ENCODE measurements around the gene NOP58. TPM values are rescaled to one million over a fixed set of nuclear protein-coding genes. Genes with fewer than 3 reads are reported as not detected.
A peak's percentile ranks its signal among the peaks of the same experiment; 100 is the strongest.
"Not testable (repeated sequence)": the region's sequence is repeated elsewhere in the genome, so short reads cannot be mapped to it uniquely, and the experiment has no call there.

NOP58 gene
- total RNA-seq, 6 donors from 2014 or later, result 31.2 to 73.3 (median 46.5) TPM

DNA sequence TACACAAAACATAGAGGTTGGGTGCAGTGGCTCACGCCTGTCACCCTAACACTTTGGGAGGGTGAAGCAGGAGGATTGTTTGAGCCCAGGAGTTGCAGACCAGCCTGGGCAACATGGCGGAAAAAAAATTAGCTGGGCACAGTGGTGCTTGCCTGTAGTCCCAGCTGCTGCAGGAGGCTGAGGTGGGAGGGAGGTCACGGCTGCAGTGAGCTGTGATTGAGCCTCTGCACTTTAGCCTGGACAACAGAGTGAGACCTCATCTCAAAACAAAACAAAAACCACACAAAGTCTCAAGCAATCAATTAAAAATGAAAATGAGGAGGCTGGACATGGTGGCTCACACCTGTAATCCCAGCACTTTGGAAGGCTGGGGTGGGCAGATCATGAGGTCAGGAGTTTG lies 4.9 kb downstream of the NOP58 start:
- TF ChIP-seq EP300 (IDR thresholded peaks at IDR 0.05) (no peak), POLR2A (IDR thresholded peaks at IDR 0.05) (no peak), POLR2AphosphoS5 (IDR thresholded peaks at IDR 0.05) (no peak)
- TF ChIP-seq, protein P1, sequence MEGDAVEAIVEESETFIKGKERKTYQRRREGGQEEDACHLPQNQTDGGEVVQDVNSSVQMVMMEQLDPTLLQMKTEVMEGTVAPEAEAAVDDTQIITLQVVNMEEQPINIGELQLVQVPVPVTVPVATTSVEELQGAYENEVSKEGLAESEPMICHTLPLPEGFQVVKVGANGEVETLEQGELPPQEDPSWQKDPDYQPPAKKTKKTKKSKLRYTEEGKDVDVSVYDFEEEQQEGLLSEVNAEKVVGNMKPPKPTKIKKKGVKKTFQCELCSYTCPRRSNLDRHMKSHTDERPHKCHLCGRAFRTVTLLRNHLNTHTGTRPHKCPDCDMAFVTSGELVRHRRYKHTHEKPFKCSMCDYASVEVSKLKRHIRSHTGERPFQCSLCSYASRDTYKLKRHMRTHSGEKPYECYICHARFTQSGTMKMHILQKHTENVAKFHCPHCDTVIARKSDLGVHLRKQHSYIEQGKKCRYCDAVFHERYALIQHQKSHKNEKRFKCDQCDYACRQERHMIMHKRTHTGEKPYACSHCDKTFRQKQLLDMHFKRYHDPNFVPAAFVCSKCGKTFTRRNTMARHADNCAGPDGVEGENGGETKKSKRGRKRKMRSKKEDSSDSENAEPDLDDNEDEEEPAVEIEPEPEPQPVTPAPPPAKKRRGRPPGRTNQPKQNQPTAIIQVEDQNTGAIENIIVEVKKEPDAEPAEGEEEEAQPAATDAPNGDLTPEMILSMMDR (IDR thresholded peaks at IDR 0.05), result no peak
- WGBS, 2 donors, result 74 to 83% methylated on average over 3 of the region's 3 CpGs

DNA sequence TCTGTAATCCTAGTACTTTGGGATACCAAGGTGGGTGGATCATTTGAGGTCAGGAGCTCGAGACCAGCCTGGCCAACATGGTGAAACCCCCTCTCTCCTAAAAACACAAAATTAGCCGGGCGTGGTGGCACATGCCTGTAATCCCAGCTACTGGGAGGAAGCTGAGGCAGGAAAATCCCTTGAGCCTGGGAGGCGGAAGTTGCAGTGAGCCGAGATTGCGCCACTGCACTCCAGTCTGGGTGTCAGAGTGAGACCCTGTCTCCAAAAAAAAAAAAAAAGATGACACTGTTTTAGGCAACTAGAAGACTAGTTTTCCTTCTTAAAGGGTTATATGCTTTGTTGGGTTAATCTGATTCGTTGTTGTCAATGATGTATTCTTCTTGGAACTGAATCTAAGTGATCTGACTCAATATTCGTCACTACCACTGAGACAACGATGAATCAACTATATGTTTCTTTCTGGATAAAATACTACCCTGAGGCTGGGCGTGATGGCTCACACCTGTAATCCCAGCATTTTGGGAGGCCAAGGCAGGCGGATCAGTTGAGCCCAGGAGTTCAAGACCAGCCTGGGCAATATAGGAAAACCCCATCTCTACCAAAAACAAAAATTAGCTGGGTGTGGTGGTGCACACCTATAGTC lies 10.6 kb downstream of the NOP58 start:
- H3K27ac ChIP-seq, result peak overlapping the region in 2 of 4 donors; percentile 19 to 37
- peaks cover 16 to 27% (median 24%) of the 10 kb centered on the region in 4 donors for H3K4me1 ChIP-seq
- not testable (repeated sequence) for H3K4me3 ChIP-seq; H3K9me3 ChIP-seq; DNase-seq; H3K27me3 ChIP-seq; ATAC-seq (ENCODE audit: low FRiP score in 2 of 2)
- 78 to 93% methylated on average over 11 of the region's 11 CpGs for WGBS, 2 donors
- H3K36me3 ChIP-seq, result peaks cover 0 to 36% (median 17%) of the 10 kb centered on the region in 4 donors

More for the DNA sequence above, 4.9 kb downstream of the NOP58 start:
- H3K27me3 ChIP-seq, result no peaks in the 10 kb centered on the region
- H3K9me3 ChIP-seq, result no peaks in the 10 kb centered on the region
- peaks cover 20 to 39% (median 29%) of the 10 kb centered on the region in 4 donors for H3K4me1 ChIP-seq
- DNase-seq (no peak), ATAC-seq (ENCODE audit: low FRiP score in 2 of 2) (no peak)
- H3K4me3 ChIP-seq, result no peak overlapping the region
- H3K36me3 ChIP-seq, result peaks cover 0 to 2% (median 0%) of the 10 kb centered on the region in 4 donors
- no peak overlapping the region for H3K27ac ChIP-seq

DNA sequence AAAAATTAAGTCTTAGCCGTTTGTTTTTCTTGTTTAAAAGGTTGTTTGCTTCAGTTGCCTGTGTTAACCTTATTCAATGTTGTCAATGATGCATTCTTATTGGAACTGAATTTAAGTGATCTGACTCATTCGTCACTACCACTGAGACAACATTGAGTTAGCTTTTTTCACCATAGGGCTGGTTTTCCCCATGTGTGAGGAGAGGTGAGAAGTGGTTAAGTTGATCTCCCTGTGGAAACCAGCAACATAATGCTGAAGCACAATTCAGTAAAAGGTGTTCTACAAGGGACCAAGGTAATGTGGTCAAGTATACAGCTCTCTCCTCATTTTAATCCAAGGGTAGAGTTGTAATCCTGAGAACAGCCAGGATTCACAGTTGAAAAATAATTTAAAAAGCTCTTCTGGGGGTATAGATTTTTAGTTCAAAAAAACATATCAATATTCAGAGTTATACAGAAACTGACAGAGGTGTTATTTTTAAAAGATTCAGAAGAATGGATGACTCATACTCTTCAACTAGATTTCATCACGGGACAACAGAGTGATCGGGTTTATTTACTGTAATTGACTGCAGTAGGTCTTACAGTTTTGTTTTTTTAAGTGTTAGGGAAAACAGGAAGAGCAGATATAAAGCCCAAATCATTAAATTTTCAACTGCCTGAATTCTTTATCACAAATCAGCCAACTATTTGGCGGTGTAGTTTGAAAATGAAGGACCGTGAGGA lies 12.6 kb downstream of the NOP58 start:
- no peak overlapping the region for H3K4me3 ChIP-seq
- H3K27me3 ChIP-seq, result no peaks in the 10 kb centered on the region
- H3K27ac ChIP-seq, result peak overlapping the region in 2 of 4 donors; percentile 22 to 68
- DNase-seq (no peak), ATAC-seq (ENCODE audit: low FRiP score in 2 of 2) (peak in 1 of 2 donors; percentile 63)
- no peaks in the 10 kb centered on the region for H3K9me3 ChIP-seq
- H3K36me3 ChIP-seq, result peaks cover 13 to 55% (median 26%) of the 10 kb centered on the region in 4 donors
- WGBS, 2 donors, result 57 to 60% methylated on average over 6 of the region's 6 CpGs
- H3K4me1 ChIP-seq, result peaks cover 16 to 25% (median 23%) of the 10 kb centered on the region in 4 donors
- TF ChIP-seq POLR2A (IDR thresholded peaks at IDR 0.05), result no peak

DNA sequence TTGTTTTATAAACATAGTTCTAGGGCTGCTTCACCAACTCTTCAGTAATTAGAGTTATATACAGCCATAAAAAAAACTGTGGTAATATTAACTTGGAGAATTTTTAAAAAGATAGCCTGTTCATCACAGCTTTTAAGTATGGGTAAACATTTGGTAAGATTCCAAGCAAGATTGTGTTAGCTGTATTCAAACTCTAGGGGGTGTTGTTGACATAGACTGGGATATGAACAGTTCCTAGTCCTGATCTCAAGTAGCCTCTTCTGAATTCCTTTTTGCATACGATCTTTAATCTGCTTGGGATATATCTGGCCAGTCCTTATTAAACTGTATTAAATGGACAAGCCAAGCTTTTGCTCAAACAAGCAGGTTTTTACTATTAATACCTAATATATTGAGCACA lies 13.4 kb downstream of the NOP58 start:
- ATAC-seq (ENCODE audit: low FRiP score in 2 of 2) (peak; percentile 69 to 85), DNase-seq (no peak)
- Histone ChIP-seq H3K36me3 (peaks cover 20 to 63% (median 30%) of the 10 kb centered on the region in 4 donors), H3K9me3 (no peaks in the 10 kb centered on the region), H3K4me3 (no peak overlapping the region), H3K27ac (peak overlapping the region; percentile 0 to 68 (median 14)), H3K27me3 (no peaks in the 10 kb centered on the region), H3K4me1 (peaks cover 16 to 25% (median 21%) of the 10 kb centered on the region in 4 donors)
- WGBS, 2 donors, result 13 to 18% methylated on average over 1 of the region's 1 CpG
- TF ChIP-seq, protein P1 (IDR thresholded peaks at IDR 0.05), result peak in 5 of 6 experiments; percentile 36 to 55 (median 52)
- no peak for TF ChIP-seq POLR2AphosphoS5 (IDR thresholded peaks at IDR 0.05)

DNA sequence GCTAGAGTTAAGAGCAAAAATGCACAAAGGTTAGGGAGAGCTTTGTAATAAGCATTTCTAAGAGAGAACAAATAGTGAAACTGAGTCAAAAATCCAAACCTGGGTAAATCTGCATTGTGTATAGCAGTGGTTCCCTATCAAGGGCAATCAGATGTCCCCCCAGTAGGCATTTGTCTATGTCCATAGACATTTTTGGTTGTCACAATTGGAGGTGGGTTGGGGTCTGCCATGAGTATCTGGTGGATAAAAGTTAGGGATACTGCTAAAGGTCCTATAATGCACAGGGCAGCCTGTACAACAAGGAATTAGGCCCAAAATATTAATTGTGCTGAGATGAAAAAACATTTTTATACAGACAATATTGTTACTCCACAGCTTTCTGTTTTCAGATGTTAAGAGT lies 21.0 kb downstream of the NOP58 start:
- peaks cover 33 to 97% (median 54%) of the 10 kb centered on the region in 4 donors for H3K36me3 ChIP-seq
- H3K27ac ChIP-seq, result no peak overlapping the region
- TF ChIP-seq POLR2AphosphoS5 (IDR thresholded peaks at IDR 0.05) (no peak), POLR2A (IDR thresholded peaks at IDR 0.05) (no peak), EP300 (IDR thresholded peaks at IDR 0.05) (no peak)
- TF ChIP-seq, protein P1 (IDR thresholded peaks at IDR 0.05), result no peak
- DNase-seq (no peak), ATAC-seq (ENCODE audit: low FRiP score in 2 of 2) (no peak)
- H3K9me3 ChIP-seq, result no peaks in the 10 kb centered on the region
- no peaks in the 10 kb centered on the region for H3K27me3 ChIP-seq
- H3K4me1 ChIP-seq, result no peaks in the 10 kb centered on the region
- H3K4me3 ChIP-seq, result no peak overlapping the region

All from upper lobe of left lung (tissue), 6 donors.